GM18499 (cell line): ENCODE measurements around the gene KCNC3.

Experiments
- ATAC-seq: cut with Tn5 transposase; IDR thresholded peaks from one replicate; pipeline ENCODE4 v1.9.1; 2021; ENCODE audit warnings: moderate number of reproducible peaks; ENCODE audit not compliant: insufficient read depth, unreplicated experiment

The KCNC3 gene

DNA sequence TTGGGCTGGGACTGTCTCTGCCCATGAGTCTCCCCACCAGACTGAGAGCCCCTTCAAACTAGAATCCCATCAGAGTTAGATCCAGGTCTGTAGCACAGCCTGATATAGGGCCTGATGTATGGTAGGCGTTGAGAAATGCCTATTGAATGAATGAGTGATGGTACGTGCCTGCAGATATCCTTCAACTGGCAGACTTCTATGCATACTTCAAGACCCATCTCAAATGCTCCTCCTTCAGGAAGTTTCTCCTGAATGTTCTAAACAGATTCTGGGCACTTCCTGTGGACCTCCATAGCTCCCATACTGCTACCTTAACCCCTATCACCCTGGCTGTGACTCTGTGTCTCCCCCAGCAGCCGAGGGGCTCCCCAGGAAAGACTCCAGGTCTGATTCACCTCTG is 48.2 kb downstream of the KCNC3 start:
- no peak for ATAC-seq

DNA sequence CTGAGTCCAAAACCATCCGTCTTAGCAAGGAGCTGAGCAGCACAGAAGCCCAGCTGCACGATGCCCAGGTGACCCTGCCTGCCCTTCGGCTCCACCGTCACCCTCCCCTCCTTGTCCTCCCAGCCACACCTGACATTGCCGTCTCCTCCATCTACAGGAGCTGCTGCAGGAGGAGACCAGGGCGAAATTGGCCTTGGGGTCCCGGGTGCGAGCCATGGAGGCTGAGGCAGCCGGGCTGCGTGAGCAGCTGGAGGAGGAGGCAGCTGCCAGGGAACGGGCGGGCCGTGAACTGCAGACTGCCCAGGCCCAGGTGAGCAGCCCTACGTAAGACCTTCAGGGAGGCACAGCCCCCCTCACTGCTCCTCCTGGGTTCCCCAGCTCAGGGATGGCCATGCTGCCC is 49.1 kb downstream of the KCNC3 start:
- no peak for ATAC-seq

DNA sequence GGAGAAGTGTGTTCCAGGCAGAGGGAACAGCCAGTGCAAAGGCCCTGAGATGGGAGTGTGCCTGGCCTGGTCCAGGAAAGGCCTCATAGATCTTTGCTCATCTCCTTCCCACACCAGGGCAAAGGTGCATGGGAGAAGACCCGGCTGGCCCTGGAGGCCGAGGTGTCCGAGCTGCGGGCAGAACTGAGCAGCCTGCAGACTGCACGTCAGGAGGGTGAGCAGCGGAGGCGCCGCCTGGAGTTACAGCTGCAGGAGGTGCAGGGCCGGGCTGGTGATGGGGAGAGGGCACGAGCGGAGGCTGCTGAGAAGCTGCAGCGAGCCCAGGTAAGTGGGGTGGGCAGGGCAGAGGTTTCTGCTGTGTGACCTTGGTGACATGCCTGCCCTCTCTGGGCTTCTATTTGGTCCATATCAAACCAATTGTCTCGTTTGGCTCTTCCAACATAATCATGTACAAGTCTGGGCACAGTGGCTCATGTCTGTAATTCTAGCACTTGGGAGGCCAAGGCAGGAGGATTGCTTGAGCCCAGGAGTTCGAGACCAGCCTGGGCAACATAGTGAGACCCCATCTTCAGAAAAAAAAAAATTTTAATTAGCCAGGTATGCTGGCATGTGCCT is 51.1 kb downstream of the KCNC3 start:
- no peak for ATAC-seq

DNA sequence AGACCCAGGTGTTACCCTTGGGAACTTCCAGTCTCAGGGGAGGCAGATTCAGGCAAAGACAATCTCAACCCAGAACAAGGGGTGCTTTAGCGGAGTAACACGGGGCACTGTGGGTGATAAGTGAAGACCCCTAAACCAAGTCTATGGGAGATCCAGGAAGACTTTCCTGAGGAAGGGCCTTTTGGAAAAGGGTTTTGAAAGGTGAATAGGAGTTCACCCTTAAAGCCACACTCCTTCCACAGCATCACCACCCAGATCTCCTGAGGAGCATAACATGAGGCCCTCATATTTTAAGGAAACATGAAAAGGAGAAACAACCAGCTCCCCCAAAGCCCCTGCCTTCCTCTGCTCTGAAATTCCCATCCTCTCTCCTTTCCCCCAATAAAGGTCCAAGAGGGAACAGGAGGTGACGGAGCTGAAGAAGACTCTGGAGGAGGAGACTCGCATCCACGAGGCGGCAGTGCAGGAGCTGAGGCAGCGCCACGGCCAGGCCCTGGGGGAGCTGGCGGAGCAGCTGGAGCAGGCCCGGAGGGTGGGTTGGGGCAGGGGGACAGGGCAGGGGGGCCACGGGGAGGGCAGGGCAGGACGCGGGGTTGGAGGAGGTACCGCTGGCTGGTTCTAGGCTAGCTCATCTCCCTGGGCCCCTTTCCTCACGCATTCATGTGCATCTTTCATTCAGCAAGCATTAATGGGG is 52.7 kb downstream of the KCNC3 start:
- no peak for ATAC-seq

DNA sequence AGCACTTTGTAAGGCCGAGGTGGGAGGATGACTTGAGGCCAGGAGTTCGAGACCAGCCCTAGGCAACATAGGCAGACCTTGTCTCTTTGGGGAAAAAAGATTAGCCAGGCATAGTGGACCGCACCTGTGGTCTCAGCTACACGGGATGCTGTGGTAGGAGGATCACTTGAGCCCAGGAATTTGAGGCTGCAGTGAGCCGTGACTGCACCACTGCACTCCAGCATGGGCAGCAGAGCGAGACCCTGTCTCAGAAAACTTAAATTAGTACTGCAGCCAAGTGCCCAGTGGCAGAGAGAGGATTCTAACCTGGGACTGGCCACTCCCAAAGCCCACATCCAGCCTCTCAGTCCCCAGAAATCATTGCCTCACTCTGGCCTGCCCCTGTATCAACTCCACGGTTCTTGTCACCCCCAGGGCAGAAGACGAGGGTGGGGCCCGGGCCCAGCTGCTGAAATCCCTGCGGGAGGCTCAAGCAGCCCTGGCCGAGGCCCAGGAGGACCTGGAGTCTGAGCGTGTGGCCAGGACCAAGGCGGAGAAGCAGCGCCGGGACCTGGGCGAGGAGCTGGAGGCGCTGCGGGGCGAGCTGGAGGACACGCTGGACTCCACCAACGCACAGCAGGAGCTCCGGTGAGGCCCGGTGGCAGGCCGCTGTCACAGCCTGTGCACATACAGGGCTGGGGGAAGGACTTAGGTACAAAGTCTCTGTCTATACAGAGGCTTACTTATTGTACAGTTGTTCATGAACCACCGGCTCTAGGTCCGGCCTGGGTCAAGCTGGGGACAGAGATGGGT is 53.4 kb downstream of the KCNC3 start:
- ATAC-seq = no peak

DNA sequence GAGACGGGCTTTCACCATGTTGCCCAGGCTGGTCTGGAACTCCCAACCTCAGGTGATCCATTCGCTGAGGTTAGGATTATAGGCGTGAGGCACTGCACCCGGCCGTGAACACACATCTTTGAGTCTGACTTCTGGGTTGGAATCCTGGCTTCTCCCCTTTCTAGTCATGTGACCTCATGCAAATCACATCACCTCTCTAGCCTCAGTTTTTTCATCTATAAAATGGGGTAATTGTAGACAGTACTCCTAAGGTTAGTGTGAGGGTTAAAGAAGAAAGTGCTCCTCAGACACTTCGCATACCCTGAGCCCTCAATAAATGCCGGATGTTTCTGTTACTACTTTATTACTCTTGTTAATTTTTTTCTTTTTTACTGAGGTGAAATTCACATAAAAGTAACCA is 55.4 kb downstream of the KCNC3 start:
- no peak for ATAC-seq

DNA sequence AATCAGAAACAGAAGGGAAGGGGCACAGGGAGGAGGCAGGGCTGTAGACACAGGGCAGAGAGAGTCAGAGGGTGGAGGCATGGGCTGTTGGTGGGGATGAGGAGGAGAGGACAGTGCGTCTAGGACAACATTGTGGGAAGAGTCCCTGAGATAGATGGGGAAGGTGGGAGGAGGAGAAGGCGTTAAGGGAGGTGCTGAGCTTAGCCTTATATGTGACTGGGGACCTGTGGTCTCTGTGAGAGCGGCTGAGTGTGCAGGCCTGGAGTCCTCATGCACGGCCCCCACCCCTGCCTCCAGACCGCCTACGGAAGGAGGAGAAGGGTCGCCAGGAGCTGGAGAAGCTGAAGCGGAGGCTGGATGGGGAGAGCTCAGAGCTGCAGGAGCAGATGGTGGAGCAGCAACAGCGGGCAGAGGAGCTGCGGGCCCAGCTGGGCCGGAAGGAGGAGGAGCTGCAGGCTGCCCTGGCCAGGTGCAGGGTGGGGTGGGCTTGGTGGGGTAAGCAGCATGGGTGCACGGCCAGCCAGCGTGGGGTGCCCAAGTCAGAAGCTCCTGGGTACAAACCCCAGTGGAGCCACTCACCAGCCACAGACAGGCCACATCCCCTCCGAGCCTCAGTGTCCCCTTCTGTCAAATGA is 56.8 kb downstream of the KCNC3 start:
- ATAC-seq = no peak

DNA sequence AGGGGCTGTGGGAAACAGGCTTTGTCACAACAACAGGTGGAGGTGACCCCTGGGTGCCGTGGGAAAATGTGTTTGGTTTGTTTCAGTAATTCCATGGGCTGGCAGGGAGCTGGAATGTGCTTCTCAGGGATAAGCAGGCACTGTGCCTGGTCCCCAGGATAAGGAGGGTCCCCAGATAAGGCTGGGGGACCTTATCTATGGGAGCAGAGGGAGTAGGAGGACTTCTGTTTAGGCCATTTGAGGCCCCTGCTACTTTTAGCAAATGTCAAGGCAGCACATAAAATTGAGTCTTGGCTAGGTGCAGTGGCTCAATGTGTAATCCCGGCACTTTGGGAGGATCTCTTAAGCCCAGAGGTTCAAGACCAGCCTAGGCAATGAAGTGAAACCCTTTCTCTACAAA is 59.5 kb downstream of the KCNC3 start:
- no peak for ATAC-seq

DNA sequence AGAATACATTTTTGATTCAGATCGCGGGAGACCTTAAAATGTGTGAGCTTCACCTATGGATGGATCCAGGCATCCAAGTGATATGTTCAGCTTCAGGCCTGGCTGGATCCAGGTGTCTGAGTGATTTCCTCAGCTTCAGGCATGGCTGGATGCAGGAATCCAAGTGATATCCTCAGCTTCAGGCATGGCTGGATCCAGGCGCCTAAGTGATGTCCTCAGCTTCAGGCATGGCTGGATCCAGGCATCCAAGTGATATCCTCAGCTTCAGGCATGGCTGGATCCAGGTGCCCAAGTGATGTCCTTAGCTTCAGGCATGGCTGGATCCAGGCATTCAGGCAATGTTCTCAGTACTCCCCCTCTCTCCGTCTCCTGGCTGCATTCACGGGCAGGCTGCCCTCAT is 60.7 kb downstream of the KCNC3 start:
- ATAC-seq = no peak

DNA sequence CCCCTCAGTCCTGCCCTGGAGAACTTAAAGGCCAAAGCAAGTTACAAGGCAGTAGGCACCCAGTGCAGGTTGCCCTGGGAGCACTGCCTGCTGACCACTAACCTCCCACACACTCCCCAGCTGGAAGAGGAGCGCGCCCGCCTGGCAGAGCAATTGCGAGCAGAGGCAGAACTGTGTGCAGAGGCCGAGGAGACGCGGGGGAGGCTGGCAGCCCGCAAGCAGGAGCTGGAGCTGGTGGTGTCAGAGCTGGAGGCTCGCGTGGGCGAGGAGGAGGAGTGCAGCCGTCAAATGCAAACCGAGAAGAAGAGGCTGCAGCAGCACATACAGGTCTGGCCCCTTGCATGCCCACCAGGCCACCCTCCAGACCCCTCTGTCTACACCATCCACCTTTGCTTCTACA is 61.1 kb downstream of the KCNC3 start:
- no peak for ATAC-seq

DNA sequence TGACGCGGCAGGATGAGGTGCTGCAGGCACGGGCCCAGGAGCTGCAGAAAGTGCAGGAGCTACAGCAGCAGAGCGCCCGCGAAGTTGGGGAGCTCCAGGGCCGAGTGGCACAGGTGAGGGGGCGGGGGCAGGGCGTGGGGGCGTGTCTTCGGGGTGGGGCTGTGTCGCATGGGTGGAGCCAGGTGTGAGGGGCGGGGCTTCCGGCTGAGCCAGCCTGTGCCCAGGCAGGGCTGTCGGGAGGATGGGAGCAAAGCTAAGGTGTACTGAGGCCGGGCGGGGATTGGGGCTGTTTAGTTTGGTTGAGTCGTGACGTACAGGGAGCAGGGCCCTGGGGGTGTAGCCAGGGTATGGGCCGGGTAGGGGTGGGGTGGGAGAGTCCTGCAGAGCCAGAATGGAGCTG is 62.3 kb downstream of the KCNC3 start:
- no peak for ATAC-seq

DNA sequence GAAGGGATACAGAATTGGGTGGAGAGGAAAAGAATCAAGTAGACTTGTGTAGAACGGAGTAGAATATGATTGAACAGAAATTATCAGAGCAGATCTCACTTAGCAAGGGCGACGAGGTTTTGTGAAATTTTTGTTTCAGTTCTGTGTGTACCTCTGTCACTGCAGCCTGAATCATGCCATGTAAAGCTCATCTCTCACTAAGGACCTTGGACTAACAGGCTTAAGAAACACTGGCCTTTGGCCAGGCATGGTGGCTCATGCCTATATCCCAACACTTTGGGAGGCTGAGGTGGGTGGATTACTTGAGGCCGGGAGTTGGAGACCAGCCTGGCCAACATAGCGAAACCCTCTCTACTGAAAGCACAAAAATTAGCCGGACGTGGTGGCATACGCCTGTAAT is 63.1 kb downstream of the KCNC3 start:
- ATAC-seq = no peak

DNA sequence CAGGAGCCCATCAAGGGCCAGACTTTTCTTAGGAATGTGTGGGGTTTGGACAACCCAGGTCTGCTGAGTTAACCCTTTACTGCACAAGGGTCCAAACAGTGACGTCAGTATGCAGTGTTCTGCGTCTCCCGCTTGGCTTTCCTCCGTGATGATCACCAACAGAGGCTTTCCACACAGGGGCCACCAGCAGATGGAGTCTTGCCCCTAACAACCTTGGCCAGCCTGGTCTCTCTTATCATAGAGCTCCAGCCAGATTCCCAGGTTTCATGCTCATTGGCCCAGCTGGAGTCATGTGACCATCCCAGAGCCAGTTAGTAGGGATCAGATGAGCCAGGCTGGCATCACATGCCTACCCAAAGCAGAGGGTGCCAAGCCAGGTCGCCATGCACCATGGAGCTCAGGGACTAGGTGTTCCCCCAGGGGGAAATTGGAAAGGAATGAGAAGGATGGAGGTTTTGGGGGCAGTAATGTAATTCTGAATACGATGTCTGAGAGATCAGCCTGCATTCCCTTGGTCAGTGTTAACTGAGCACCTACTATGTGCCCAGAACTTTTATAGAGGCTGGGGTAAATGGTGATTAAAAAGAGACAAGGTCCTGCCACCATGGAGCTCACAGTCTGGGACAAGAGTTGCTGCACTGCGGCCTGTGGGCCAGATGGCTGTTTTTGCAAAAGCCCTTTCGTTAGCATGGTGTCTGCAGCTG is 64.5 kb downstream of the KCNC3 start:
- no peak for ATAC-seq

DNA sequence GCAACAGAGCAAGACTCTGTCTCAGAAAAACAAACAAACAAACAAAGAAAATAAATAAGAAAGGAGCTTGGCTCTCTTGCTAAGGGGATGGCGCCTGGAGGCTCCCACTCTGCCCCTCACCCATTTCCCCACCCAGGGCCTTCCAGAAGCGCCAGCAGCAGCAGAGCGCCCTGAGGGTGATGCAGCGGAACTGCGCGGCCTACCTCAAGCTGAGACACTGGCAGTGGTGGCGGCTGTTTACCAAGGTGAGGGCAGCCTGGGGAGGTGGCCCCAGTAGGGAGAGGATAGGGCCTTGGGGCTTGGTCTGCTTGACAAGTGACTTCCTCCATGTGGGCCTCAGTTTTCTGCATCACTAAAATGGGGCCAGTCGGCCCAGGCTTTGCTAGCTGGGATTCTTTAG is 66.0 kb downstream of the KCNC3 start:
- ATAC-seq = no peak
